Measurements from ENCODE around the gene EIF2D.

The EIF2D gene

DNA sequence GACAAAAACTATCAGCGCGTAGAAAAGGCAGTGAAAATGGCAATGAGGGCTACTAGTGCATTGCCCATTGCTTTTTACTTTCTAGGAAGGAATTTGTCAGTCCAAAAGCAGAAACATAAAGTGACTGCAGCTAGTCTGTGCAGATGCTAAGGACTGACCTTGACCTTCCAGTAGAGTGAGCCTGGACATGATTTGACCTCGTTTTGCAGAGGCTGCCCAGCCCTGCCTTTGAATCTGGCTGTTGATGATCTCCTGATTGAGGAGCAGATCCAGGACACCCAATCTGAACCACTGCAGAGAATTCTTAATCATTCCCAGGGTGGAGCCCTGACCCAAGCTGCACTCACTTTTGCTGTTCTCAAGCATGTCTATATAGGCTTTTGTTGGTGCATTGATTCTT lies 44.7 kb upstream of the EIF2D start:
- TF ChIP-seq, protein P1, sequence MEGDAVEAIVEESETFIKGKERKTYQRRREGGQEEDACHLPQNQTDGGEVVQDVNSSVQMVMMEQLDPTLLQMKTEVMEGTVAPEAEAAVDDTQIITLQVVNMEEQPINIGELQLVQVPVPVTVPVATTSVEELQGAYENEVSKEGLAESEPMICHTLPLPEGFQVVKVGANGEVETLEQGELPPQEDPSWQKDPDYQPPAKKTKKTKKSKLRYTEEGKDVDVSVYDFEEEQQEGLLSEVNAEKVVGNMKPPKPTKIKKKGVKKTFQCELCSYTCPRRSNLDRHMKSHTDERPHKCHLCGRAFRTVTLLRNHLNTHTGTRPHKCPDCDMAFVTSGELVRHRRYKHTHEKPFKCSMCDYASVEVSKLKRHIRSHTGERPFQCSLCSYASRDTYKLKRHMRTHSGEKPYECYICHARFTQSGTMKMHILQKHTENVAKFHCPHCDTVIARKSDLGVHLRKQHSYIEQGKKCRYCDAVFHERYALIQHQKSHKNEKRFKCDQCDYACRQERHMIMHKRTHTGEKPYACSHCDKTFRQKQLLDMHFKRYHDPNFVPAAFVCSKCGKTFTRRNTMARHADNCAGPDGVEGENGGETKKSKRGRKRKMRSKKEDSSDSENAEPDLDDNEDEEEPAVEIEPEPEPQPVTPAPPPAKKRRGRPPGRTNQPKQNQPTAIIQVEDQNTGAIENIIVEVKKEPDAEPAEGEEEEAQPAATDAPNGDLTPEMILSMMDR (IDR thresholded peaks at IDR 0.05; ENCODE audit: control insufficient read depth, insufficient read depth, low read depth, low read length, missing control alignments) = no peak
- no peak for DNase-seq (ENCODE audit: low read depth)
- no peak overlapping the region for H3K4me3 ChIP-seq (ENCODE audit: control insufficient read depth, low read depth, low read length)

DNA sequence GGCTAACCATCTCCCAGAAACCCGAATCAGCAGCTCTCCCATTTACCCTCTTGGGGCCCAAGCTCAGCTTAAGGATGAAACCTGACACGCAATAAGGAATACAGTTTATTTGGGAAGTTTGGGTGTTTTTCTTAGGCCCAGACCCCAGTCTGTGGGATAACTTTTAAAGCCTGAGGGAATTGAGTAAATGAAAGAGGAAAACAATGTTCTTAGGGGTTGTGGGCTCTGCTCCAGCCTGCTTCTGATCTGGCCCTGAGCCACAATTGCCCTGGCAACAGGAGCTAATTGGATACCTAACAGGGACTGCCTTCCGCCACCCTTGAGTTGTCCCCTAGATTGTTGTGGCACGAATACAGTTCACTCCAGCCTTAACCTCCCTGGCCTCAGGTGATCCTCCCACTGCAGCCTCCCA lies 43.2 kb upstream of the EIF2D start:
- no peak overlapping the region for H3K4me3 ChIP-seq (ENCODE audit: control insufficient read depth, low read depth, low read length)
- TF ChIP-seq, protein P1 (IDR thresholded peaks at IDR 0.05; ENCODE audit: control insufficient read depth, insufficient read depth, low read depth, low read length, missing control alignments) = no peak
- DNase-seq (ENCODE audit: low read depth) = no peak

DNA sequence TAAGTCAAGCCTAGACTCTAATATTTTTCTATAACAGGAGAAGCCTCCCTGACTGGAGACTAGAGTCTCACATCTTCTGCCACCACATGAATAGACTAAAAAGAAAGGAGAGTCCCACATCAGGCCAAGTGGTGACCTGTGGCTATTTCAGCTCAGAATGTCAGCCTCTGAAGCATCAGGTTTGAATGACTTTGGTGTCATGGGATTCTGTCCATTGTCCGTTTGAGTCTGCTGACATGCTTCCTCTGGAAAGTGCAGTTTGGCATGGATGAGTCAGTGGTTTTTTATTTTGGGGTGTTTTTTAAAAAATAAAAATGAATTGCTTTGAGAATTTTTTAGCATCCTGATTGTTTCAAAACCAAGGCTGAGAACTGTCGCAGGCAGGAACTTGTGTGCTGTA lies 42.6 kb upstream of the EIF2D start:
- H3K4me3 ChIP-seq (ENCODE audit: control insufficient read depth, low read depth, low read length) = no peak overlapping the region
- TF ChIP-seq, protein P1 (IDR thresholded peaks at IDR 0.05; ENCODE audit: control insufficient read depth, insufficient read depth, low read depth, low read length, missing control alignments) = no peak
- no peak for DNase-seq (ENCODE audit: low read depth)

GRCh38 chr1:206653715-206654459 lies 41.6 kb upstream of the EIF2D start:
- no peak for DNase-seq (ENCODE audit: low read depth)
- TF ChIP-seq, protein P1 (IDR thresholded peaks at IDR 0.05; ENCODE audit: control insufficient read depth, insufficient read depth, low read depth, low read length, missing control alignments) = no peak

DNA sequence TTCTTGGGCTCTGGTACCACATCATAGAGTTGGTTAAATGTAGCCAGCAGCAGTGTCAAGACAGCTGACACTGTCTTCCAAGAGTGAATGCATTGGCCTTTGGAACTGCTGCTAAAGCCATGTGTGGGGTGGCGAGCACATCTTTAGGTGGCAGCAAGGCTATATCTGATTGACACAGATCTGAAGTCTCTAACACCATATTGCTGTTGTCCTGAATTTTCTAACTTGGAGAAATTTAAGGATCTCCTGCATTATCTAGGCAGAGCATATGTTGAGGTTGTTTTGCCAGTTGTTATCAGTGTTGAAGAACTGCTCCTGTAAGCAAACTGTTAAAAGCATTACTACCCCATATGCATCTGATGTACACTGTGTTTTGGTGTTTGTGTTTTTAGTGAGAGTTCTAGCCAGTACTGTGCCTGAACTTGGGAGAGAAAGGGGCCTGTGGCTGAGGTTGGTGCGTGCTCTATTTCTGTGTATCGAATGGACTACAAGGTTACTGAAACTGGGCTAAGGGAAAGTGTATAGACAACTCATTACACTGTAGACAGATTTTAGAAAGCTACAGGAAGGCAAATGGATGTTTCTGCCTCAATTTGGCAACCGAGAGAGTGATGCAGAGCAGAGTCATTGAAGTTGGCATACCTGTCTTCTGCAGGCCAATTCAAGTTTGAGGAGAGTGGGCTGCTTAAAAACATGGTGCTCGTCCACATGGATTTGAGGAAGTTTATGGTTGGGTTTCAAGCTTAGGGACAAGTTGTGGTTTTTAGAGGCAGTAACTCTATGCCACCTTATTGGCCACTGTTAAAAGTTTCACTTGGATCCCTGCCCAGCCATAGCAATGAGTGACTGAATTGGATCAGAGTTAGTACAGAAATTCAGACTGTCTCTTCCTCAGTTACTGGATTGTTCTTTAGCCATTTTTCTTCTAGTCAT lies 40.0 kb upstream of the EIF2D start:
- no peak overlapping the region for H3K4me3 ChIP-seq (ENCODE audit: control insufficient read depth, low read depth, low read length)
- no peak for DNase-seq (ENCODE audit: low read depth)
- TF ChIP-seq, protein P1 (IDR thresholded peaks at IDR 0.05; ENCODE audit: control insufficient read depth, insufficient read depth, low read depth, low read length, missing control alignments) = no peak

More at GRCh38 chr1:206653715-206654459, 41.6 kb upstream of the EIF2D start:
- H3K4me3 ChIP-seq (ENCODE audit: control insufficient read depth, low read depth, low read length) = no peak overlapping the region

- DNase-seq (ENCODE audit: low read depth) = no peak
- H3K4me3 ChIP-seq (ENCODE audit: control insufficient read depth, low read depth, low read length) = no peak overlapping the region
- TF ChIP-seq, protein P1 (IDR thresholded peaks at IDR 0.05; ENCODE audit: control insufficient read depth, insufficient read depth, low read depth, low read length, missing control alignments) = no peak
Measured at GRCh38 chr1:206651014-206651413, 38.7 kb upstream of the EIF2D start.
